ENCODE measurements around the gene ZCCHC3.

DNA sequence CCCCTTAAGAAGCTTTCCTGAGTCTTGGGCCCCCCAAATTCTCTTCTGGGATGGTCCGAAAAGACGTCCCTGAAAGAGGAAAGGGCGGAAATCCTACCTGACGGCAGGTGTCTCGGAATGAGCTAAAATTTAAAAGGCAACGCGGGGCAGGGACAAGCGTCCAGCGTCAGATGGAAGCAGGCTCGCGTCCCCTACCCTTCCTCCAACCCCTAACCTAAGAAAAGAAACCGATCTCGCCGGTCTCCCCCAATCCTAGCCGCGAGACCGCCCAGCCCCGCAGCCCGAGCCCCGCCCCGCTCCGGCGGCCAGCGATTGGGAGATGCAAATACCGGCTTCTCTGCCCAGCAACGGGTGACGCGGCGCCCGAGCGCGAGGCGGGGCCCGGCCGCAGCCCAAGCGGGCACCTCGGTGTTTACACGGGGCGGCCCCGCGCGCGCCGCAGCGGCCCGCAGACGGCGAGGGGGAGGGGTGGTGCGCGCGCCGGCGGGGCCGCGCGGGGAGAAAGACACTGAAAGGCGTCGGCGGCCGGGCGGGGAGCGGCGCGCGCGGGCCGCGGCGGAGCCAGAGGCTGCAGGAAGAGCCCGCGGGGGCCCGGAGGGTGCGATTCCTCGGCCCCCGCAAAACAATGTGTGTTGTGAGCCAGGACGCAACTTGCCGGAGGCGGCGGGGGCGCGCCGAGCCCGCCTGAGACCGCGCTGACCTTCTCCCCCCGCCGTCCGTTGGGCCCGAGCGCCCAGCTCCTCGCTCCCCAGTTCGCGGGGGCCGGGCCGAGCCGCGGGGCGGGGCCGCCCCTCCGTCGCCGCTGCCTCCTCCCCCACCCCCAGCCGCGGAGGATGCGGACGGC, 27.9 kb downstream of the ZCCHC3 start, which contains the start of gene SOX12:
- TF ChIP-seq, protein P1, sequence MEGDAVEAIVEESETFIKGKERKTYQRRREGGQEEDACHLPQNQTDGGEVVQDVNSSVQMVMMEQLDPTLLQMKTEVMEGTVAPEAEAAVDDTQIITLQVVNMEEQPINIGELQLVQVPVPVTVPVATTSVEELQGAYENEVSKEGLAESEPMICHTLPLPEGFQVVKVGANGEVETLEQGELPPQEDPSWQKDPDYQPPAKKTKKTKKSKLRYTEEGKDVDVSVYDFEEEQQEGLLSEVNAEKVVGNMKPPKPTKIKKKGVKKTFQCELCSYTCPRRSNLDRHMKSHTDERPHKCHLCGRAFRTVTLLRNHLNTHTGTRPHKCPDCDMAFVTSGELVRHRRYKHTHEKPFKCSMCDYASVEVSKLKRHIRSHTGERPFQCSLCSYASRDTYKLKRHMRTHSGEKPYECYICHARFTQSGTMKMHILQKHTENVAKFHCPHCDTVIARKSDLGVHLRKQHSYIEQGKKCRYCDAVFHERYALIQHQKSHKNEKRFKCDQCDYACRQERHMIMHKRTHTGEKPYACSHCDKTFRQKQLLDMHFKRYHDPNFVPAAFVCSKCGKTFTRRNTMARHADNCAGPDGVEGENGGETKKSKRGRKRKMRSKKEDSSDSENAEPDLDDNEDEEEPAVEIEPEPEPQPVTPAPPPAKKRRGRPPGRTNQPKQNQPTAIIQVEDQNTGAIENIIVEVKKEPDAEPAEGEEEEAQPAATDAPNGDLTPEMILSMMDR (IDR thresholded peaks at IDR 0.05): no peak
- TF ChIP-seq, protein P2, sequence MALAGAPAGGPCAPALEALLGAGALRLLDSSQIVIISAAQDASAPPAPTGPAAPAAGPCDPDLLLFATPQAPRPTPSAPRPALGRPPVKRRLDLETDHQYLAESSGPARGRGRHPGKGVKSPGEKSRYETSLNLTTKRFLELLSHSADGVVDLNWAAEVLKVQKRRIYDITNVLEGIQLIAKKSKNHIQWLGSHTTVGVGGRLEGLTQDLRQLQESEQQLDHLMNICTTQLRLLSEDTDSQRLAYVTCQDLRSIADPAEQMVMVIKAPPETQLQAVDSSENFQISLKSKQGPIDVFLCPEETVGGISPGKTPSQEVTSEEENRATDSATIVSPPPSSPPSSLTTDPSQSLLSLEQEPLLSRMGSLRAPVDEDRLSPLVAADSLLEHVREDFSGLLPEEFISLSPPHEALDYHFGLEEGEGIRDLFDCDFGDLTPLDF (CRISPR knock-in tag; IDR thresholded peaks at IDR 0.05): no peak
- TF ChIP-seq NFE2L1 (CRISPR knock-in tag; IDR thresholded peaks at IDR 0.05) (no peak), SP1 (CRISPR knock-in tag; conservative IDR thresholded peaks at IDR 0.05) (peak; percentile 71), ESRRA (CRISPR knock-in tag; IDR thresholded peaks at IDR 0.05; ENCODE audit: borderline replicate concordance) (no peak), TCF7 (CRISPR knock-in tag; IDR thresholded peaks at IDR 0.05; ENCODE audit: low read depth) (no peak), JAZF1 (CRISPR knock-in tag; IDR thresholded peaks at IDR 0.05) (no peak), SMAD3 (CRISPR knock-in tag; IDR thresholded peaks at IDR 0.05; ENCODE audit: borderline replicate concordance) (no peak), NR1H2 (CRISPR knock-in tag; IDR thresholded peaks at IDR 0.05) (no peak), TEAD1 (CRISPR knock-in tag; IDR thresholded peaks at IDR 0.05) (no peak)
- TF ChIP-seq, protein P3, sequence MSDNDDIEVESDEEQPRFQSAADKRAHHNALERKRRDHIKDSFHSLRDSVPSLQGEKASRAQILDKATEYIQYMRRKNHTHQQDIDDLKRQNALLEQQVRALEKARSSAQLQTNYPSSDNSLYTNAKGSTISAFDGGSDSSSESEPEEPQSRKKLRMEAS (CRISPR knock-in tag; IDR thresholded peaks at IDR 0.05): no peak
- TF ChIP-seq, protein P4, sequence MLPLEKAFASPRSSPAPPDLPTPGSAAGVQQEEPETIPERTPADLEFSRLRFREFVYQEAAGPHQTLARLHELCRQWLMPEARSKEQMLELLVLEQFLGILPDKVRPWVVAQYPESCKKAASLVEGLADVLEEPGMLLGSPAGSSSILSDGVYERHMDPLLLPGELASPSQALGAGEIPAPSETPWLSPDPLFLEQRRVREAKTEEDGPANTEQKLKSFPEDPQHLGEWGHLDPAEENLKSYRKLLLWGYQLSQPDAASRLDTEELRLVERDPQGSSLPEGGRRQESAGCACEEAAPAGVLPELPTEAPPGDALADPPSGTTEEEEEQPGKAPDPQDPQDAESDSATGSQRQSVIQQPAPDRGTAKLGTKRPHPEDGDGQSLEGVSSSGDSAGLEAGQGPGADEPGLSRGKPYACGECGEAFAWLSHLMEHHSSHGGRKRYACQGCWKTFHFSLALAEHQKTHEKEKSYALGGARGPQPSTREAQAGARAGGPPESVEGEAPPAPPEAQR (CRISPR knock-in tag; IDR thresholded peaks at IDR 0.05): no peak

Data from WTC11 (cell line).